ENCODE data around the gene IFNA2.

- TF ChIP-seq, protein P1, sequence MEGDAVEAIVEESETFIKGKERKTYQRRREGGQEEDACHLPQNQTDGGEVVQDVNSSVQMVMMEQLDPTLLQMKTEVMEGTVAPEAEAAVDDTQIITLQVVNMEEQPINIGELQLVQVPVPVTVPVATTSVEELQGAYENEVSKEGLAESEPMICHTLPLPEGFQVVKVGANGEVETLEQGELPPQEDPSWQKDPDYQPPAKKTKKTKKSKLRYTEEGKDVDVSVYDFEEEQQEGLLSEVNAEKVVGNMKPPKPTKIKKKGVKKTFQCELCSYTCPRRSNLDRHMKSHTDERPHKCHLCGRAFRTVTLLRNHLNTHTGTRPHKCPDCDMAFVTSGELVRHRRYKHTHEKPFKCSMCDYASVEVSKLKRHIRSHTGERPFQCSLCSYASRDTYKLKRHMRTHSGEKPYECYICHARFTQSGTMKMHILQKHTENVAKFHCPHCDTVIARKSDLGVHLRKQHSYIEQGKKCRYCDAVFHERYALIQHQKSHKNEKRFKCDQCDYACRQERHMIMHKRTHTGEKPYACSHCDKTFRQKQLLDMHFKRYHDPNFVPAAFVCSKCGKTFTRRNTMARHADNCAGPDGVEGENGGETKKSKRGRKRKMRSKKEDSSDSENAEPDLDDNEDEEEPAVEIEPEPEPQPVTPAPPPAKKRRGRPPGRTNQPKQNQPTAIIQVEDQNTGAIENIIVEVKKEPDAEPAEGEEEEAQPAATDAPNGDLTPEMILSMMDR (IDR thresholded peaks at IDR 0.05; ENCODE audit: low read depth, low read length, missing input control): peak; percentile 62
- TF ChIP-seq RXRA (IDR thresholded peaks at IDR 0.05): no peak
- no peak for TF ChIP-seq YY1 (IDR thresholded peaks at IDR 0.05)
- TF ChIP-seq GABPA (IDR thresholded peaks at IDR 0.05 in 1 of 2, conservative IDR thresholded peaks at IDR 0.05 in 1 of 2): no peak
- TF ChIP-seq FOXA1 (IDR thresholded peaks at IDR 0.05): no peak
- TF ChIP-seq RAD21 (IDR thresholded peaks at IDR 0.05): peak; percentile 62 to 72
- TF ChIP-seq, protein P2, sequence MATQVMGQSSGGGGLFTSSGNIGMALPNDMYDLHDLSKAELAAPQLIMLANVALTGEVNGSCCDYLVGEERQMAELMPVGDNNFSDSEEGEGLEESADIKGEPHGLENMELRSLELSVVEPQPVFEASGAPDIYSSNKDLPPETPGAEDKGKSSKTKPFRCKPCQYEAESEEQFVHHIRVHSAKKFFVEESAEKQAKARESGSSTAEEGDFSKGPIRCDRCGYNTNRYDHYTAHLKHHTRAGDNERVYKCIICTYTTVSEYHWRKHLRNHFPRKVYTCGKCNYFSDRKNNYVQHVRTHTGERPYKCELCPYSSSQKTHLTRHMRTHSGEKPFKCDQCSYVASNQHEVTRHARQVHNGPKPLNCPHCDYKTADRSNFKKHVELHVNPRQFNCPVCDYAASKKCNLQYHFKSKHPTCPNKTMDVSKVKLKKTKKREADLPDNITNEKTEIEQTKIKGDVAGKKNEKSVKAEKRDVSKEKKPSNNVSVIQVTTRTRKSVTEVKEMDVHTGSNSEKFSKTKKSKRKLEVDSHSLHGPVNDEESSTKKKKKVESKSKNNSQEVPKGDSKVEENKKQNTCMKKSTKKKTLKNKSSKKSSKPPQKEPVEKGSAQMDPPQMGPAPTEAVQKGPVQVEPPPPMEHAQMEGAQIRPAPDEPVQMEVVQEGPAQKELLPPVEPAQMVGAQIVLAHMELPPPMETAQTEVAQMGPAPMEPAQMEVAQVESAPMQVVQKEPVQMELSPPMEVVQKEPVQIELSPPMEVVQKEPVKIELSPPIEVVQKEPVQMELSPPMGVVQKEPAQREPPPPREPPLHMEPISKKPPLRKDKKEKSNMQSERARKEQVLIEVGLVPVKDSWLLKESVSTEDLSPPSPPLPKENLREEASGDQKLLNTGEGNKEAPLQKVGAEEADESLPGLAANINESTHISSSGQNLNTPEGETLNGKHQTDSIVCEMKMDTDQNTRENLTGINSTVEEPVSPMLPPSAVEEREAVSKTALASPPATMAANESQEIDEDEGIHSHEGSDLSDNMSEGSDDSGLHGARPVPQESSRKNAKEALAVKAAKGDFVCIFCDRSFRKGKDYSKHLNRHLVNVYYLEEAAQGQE (IDR thresholded peaks at IDR 0.05): no peak
These were observed 10.8 kb upstream of the IFNA2 start for GRCh38 chr9:21395778-21396717.

Data from liver (tissue), 3 donors.